ENCODE data around the gene LMAN1L. TPM values are rescaled to one million over a fixed set of nuclear protein-coding genes. Genes with fewer than 3 reads are reported as not detected.

Gene LMAN1L
- total RNA-seq, 1 experiment from 2014 or later = not detected

GRCh38 chr15:74780523-74781430 is 31.9 kb upstream of the LMAN1L start:
- H3K4me2 ChIP-seq (ENCODE audit: insufficient read depth, insufficient read length, low read length) = peak overlapping the region; percentile 91
- no peak overlapping the region for H2BK15ac ChIP-seq (ENCODE audit: low read depth, low read length)
- H2AFZ ChIP-seq (ENCODE audit: low read length) = no peak overlapping the region
- H4K5ac ChIP-seq (ENCODE audit: insufficient read length, low read depth, low read length) = no peak overlapping the region
- no peak overlapping the region for H2BK120ac ChIP-seq (ENCODE audit: low read depth, low read length, poor library complexity, severe bottlenecking)
- no peak overlapping the region for H2BK20ac ChIP-seq (ENCODE audit: low read depth, low read length, poor library complexity, severe bottlenecking)
- no peak overlapping the region for H3K56ac ChIP-seq (ENCODE audit: insufficient read length, low read depth, low read length)
- no peak overlapping the region for H3T11ph ChIP-seq (ENCODE audit: low read length)
- no peak overlapping the region for H3K27ac ChIP-seq (ENCODE audit: insufficient read length, low read depth, low read length)
- no peak overlapping the region for H3K9ac ChIP-seq (ENCODE audit: extremely low read depth, insufficient read length, low read length)
- no peak overlapping the region for H3K4ac ChIP-seq (ENCODE audit: low read depth, low read length)
- no peak overlapping the region for H4K8ac ChIP-seq (replicated peaks; ENCODE audit: insufficient read length, low read depth, low read length)
- Mint-ChIP-seq H3K36me3 (ENCODE audit: insufficient read depth in 1 of 3, low read depth in 3 of 3) (peaks cover 0 to 5% (median 4%) of the 10 kb centered on the region in 3 experiments; a peak in 3 of 7 replicates), H3K9me3 (no peaks in the 10 kb centered on the region), H3K4me3 (peak overlapping the region; percentile 70 to 85), H3K4me1 (peaks cover 35 to 52% of the 10 kb centered on the region in 2 experiments), H3K27ac (peak overlapping the region in 1 of 3 experiments; percentile 71; a peak in 1 of 7 replicates), H3K27me3 (ENCODE audit: low read depth) (peaks cover 34% of the 10 kb centered on the region)
- no peak overlapping the region for H2BK12ac ChIP-seq (ENCODE audit: insufficient read length, low read depth, low read length)
- no peaks in the 10 kb centered on the region for H3K9me3 ChIP-seq (ENCODE audit: control insufficient read depth, low read depth, low read length)
- no peak overlapping the region for H4K91ac ChIP-seq (ENCODE audit: insufficient read length, low read depth, low read length)
- no peaks in the 10 kb centered on the region for H3K79me1 ChIP-seq (ENCODE audit: insufficient read depth, low read depth, low read length, poor library complexity, severe bottlenecking)
- peaks cover 11% of the 10 kb centered on the region for H3K23me2 ChIP-seq (ENCODE audit: insufficient read length, low read depth, low read length, poor library complexity, severe bottlenecking)
- H3K18ac ChIP-seq (ENCODE audit: insufficient read length, low read depth, low read length) = no peak overlapping the region
- H3K27me3 ChIP-seq (ENCODE audit: insufficient read depth, low read length) = peaks cover 4% of the 10 kb centered on the region; the same call in 1 of the 2 replicates
- H3K23ac ChIP-seq (ENCODE audit: insufficient read length, low read depth, low read length) = no peak overlapping the region
- no peak overlapping the region for H2AK5ac ChIP-seq (ENCODE audit: insufficient read length, low read length)
- H3K14ac ChIP-seq (ENCODE audit: insufficient read depth, low read length) = no peak overlapping the region
- no peak for TF ChIP-seq CTCF (conservative IDR thresholded peaks at IDR 0.05)
- H3K4me1 ChIP-seq (ENCODE audit: insufficient read depth, low read length) = no peaks in the 10 kb centered on the region
- no CpG with 5 or more reads among the region's 16 CpGs for WGBS (ENCODE audit: extremely low coverage, insufficient read length, low lambda C conversion rate)
- H4K20me1 ChIP-seq (ENCODE audit: control insufficient read depth, insufficient read depth, insufficient read length) = no peaks in the 10 kb centered on the region
- DNase-seq = no peak
- no peak overlapping the region for H2BK5ac ChIP-seq (ENCODE audit: insufficient read length, low read length)
- no peaks in the 10 kb centered on the region for H3K79me2 ChIP-seq (ENCODE audit: insufficient read depth, low read length)

Measured in H9 (cell line).